CD4-positive, alpha-beta T cell treated with Interleukin-2 at 100 ng/mL for 4 hours (primary cell): ENCODE data around the gene TIMM22.
"Not testable (repeated sequence)": the region's sequence is repeated elsewhere in the genome, so short reads cannot be mapped to it uniquely, and the experiment has no call there.

Experiments used
- DNase-seq: peaks from one replicate; pipeline ENCODE4 v3.0.0-alpha.2; 2020; ENCODE audit warnings: low spot score

TIMM22 gene

DNA sequence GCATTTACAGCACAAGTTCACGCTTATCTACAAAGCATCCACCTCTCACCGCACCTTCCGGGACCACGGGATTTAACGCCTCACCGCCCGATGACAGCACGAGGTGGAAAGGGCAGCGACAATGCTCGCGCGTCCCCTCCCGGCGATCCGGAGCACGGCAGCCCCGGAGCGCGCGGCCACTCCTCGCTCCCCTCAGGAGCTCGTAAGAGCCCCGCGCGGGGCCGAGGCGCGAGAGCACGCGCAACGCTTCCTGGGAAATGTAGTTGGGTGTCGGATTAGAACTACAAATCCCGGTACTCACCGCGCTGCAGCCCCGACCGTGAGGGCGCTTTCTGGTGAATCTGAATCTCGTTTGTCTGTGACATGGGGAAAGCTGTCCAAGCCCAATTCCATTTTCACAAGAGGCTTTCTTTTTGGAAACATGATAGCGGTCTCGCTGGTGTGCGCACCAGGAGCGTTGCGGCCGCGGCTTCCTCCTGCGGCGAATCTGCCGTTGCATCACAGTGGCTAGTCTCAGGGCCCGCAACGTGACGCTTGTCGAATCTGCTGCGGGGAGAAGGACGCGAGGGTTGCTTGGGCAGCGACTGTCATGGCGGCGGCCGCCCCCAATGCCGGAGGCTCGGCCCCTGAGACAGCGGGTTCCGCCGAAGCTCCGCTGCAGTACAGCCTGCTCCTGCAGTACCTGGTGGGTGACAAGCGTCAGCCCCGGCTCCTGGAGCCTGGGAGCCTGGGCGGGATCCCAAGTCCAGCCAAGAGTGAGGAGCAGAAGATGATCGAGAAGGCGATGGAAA, at the start of gene TIMM22:
TSS of gene TIMM22 (plus strand) at position 576 of the 791 bp plus-strand sequence. CDS start at position 590, 14 bp downstream.
- DNase-seq, result peak; percentile 93

DNA sequence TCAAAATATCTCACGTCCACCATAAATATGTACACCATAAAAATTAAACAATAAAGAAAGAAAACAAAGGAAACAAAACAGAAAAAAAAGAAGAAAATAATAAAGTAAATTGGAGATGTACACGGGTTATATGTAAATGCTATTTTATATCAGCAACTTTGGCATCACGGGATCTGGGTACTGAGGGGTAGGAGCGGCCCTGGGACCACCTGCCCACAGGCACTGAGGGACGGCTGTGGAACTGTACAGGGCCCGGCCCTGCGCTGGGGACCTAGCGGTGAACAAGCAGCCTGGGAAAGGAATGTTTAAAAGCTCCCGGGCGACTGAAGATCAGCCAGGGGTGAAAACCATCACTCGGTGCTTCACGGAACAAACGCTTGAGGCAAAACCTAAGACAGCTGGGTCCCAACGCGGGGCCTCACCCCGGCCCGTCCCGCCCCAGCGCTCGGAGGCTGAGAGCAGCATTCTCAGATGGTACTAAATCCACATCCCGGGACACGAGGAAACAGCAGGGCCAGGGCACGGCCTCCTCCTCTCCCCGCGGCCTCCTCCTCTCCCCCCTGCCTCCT, 48.6 kb upstream of the TIMM22 start:
- DNase-seq, result no peak

DNA sequence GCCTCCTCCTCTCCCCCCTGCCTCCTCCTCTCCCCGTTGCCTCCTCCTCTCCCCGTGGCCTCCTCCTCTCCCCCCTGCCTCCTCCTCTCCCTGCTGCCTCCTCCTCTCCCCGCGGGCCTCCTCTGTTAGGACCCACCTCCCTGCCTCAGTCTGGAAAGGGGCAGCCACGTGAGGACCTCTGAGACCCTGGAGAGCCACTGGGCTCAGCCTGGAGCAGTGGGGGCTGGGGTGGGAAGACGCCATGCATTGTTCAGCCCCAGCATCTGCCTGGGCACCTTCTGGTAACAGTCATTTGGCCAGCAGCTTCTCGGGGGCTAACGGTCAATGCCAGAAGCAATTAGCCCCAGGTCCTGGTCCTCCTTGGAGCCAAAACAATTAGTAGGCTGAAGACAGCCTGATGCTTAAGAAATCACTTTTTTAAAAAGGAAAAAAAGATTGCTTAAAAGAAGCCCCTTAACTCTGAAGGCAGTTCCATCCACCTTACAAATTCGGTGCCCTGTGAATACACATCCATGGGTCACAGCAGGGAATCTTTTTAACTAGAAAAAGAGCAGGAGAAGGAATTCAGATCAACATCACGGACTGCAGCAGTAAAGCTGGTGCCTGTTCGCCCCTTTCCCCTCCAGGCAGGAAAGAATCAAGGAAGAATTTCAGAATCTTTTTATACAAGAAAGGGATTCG, 47.2 kb upstream of the TIMM22 start:
- DNase-seq, result no peak

- DNase-seq, result no peak
These were observed 45.4 kb upstream of the TIMM22 start for GRCh38 chr17:951325-952132.

DNA sequence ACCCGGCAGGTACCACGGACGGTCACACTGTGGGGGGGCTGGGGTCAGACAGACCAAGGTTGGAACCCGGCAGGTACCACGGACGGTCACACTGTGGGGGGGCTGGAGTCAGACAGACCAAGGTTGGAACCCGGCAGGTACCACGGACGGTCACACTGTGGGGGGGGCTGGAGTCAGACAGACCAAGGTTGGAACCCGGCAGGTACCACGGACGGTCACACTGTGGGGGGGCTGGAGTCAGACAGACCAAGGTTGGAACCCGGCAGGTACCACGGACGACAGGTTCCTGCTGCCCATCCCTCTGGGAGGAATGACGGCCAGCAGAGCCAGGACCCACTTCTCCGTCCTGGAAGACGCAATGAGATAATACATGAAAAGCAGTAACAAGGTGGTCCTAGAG, 44.3 kb upstream of the TIMM22 start:
- DNase-seq, result not testable (repeated sequence)

GRCh38 chr17:953767-954166, 43.2 kb upstream of the TIMM22 start:
- DNase-seq, result no peak

GRCh38 chr17:954431-955164, 42.3 kb upstream of the TIMM22 start:
- no peak for DNase-seq

- no peak for DNase-seq
These were observed 40.0 kb upstream of the TIMM22 start for GRCh38 chr17:956905-957304.

DNA sequence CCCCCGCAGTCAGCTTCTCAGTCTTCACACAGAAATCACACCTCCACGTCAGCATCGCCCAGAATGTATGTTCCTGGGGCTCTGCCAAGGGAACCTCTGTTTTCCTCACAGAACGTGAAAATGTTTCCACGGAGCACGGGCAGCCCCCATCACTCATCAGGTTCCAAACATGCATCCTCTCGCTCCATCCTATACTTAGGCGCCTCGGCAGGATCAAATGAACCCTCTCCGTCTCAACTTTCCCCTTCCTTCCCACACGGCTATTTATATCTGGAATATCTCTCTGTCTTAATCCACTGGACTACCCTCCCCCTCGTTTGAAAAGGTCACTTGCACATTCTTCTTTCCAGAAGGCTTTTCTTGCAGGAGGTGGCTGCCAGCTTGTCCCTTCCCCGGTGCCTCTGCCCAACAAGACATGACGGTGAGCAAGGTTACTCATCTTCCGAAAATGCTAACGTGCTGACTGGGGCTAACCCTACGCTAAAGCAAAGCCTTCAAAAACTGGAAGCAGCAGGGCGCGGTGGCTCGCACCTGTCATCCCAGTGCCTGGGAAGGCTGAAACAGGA, 39.0 kb upstream of the TIMM22 start:
- no peak for DNase-seq

DNA sequence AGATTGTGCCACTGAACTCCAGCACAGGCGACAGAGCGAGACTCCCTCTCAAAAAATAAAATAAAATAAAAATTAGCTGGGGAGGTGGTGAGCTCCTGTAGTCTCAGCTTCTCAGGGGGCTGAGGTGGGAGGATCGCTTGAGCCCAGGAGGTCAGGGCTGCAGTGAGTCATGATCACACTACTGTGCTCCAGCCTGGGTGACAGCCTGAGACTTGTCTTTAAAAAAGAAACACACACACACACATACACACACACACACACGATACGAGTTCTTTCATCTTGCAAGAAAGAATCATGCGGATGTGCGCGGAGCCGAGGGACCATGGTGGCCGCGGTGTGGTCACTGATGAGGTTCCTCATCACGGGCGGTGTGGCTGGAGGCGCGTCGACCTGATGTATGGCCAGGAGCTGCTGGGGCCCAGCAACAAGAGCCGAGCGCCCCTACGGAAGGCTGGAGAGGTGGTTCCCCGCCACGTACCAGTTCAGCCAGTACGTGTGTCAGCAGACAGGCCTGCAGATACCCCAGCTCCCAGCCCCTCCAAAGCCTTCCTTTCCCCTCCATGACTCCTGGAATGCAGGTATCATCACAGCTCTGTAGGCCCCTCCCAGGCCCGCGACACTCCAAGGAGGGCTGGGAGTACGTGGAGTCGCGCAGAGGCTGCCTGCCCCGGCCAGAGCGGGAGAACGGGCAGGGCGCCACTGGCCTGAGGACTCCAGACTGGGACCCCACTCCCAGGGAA, 38.0 kb upstream of the TIMM22 start:
- no peak for DNase-seq

DNA sequence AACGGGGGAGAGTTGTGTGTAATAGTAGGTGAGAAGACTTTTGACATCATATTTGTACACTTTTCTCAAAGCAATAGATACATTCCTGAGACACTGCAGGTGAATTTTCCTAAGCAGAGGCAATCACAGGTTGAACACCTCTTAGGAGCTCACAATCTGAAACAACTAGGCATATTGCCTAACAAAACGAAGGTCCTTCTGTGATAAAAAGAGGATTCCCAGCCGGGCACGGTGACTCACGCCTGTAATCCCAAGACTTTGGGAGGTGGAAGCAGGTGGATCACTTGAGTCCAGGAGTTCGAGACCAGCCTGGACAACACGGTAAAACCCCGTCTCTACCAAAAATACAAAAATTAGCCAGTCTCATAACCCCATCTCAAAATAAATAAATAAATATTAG, 34.8 kb upstream of the TIMM22 start:
- no peak for DNase-seq

DNA sequence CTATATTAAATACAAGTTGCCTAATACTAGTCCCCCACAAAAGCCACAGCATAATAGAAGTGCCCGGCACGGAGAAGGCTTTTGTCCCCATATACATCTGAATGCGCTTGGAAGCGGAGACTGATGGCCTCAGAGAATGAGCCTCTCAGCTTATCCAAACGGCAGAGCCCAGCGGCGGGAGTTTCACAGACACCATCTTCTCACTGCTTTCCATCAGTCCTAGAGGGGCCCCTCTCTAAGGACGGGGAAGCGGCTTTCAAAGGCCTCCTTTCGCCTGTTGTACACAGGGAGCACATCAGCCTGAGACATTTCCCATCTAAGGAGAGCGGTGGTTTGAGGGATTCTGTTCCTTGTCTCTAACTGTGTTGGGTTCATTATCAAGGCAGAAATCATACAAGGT, 34.3 kb upstream of the TIMM22 start:
- no peak for DNase-seq

GRCh38 chr17:964876-965275, 32.1 kb upstream of the TIMM22 start:
- no peak for DNase-seq

DNA sequence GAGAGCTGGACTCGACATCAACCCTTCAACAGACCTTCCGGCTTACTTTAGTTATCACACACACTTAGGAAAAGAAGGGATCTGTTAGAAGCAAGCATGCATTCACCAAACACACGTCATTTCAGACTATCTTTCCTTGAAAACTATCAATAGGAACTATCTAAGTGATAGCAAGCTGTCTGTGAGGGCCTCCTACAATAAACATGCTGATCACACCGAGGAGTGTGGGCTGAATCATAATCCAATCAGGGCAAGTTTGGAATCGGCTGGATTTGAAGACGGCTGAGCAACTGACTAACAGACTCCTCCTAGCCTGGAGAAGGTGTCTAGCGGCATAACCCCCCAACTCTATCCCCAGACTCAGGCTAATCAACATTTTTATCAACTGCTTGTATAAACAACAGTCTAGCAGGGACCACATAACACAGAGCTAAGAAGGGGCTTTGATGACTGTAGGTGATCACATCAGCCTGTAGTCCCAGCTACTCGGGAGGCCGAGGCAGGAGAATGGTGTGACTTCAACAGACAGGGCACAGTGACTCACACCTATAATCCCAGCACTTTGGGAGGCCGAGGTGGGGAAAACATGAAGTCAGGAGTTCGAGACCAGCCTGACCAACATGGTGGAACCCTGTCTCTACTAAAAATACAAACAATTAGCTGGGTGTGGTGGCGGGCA, 31.5 kb upstream of the TIMM22 start:
- no peak for DNase-seq

DNA sequence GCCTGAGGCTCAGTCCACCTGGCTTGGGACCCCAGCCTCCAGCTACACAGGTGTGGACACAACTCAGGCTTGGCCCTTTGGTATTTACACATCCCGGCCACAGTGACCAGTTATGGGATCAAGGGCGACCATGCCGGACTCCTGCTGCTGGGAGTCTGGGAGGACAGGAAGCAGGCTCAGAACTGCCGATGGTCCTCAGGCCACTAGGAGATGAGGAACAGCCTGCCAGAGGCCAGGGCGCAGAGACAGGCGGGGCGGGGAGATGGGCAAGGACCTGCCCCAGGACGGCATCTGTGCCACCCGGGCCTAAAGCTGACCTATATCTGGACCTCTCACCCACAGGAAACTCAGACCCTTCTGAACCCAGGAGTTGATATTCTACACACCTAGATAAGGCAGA, 29.8 kb upstream of the TIMM22 start:
- DNase-seq, result no peak

- no peak for DNase-seq
These were observed 27.9 kb upstream of the TIMM22 start for GRCh38 chr17:968812-969730.

DNA sequence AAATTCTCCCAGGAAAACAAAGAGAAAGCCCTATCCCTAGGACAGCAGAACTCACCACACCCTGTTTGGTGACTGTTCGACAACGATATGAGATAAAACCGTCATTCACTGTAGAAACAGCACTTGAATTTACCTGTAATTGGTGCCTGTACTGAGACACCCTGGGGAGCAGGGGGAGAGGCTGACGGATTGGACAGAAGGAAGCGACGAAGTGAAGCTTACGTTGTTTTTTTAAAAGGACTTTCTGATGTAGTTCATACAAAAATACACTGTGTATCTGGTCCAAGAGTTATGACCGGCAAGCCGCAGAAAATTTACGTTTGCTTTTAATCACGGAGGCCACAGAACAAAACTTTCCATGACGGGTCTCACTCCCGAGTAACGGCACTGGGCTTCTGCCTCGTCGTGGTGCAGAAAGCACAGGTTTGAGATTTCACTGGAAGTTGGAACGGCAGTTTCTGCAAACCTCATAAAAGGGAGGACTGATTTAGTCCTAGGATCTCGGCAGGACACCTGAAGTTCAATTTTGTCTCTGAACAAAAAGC, 27.0 kb upstream of the TIMM22 start:
- no peak for DNase-seq

GRCh38 chr17:970364-970763, 26.6 kb upstream of the TIMM22 start:
- no peak for DNase-seq

DNA sequence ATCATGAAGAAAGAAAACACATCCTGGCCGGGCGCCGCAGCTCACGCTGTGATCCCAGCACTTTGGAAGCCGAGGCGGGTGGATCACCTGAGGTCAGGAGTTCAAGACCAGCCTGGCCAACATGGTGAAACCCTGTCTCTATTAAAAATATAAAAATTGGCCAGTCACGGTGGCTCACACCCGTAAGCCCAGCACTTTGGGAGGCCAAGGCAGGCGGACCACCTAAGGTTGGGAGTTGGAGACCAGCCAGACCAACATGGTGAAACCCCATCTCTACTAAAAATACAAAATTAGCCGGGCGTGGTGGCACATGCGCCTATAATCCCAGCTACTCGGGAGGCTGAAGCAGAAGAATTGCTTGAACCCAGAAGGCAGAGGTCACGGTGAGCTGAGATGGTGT, 25.1 kb upstream of the TIMM22 start:
- not testable (repeated sequence) for DNase-seq
